MM.1S (cell line): ENCODE results near the gene PRSS56.
A peak's percentile ranks its signal among the peaks of the same experiment; 100 is the strongest.

ENCODE experiments used
- DNase-seq: peaks from one replicate; pipeline ENCODE4 v3.0.0-alpha.2; 2015
- H2AFZ ChIP-seq: fragments of 300-600 bp; sonication (generic); 2 replicates; pipeline ENCODE4 v1.6.0; 2016; ENCODE audit warnings: antibody characterized with exemption, low read length
- H3F3A ChIP-seq: fragments of 300-600 bp; sonication (generic); 2 replicates; pipeline ENCODE4 v1.6.1; 2016; ENCODE audit warnings: mild to moderate bottlenecking, antibody characterized with exemption, low read length, moderate library complexity, mixed read lengths; ENCODE audit not compliant: insufficient read depth
- H3K27ac ChIP-seq: fragments of 300-600 bp; sonication (generic); 2 replicates; pipeline ENCODE4 v1.5.1; 2016; ENCODE audit warnings: mild to moderate bottlenecking, low read length
- H3K27me3 ChIP-seq: fragments of 300-600 bp; sonication (generic); replicated peaks from 2 replicates; pipeline ENCODE4 v1.6.0; 2016; ENCODE audit warnings: low read length; ENCODE audit not compliant: insufficient read depth
- H3K36me3 ChIP-seq: fragments of 300-600 bp; sonication (generic); replicated peaks from 2 replicates; pipeline ENCODE4 v1.6.1; 2016; ENCODE audit warnings: mild to moderate bottlenecking, low read length, mixed read lengths; ENCODE audit not compliant: insufficient read depth
- H3K4me1 ChIP-seq: fragments of 300-600 bp; sonication (generic); 2 replicates; pipeline ENCODE4 v1.6.1; 2016; ENCODE audit warnings: low read length, mixed read lengths
- H3K4me2 ChIP-seq: fragments of 300-600 bp; sonication (generic); 2 replicates; pipeline ENCODE4 v1.6.0; 2016; ENCODE audit warnings: low read depth, low read length
- H3K4me3 ChIP-seq: fragments of 300-600 bp; sonication (generic); 2 replicates; pipeline ENCODE4 v1.5.1; 2016; ENCODE audit warnings: low read length, mixed read lengths
- H3K79me2 ChIP-seq: fragments of 300-600 bp; sonication (generic); 2 replicates; pipeline ENCODE4 v1.6.1; 2016; ENCODE audit warnings: mixed run types, low read length, mixed read lengths
- H3K9ac ChIP-seq: fragments of 300-600 bp; sonication (generic); 2 replicates; pipeline ENCODE4 v1.6.1; 2016; ENCODE audit warnings: low read length, mixed read lengths
- H3K9me2 ChIP-seq: fragments of 300-600 bp; sonication (generic); replicated peaks from 2 replicates; pipeline ENCODE4 v1.6.1; 2016; ENCODE audit warnings: mild to moderate bottlenecking, low read length, mixed read lengths; ENCODE audit not compliant: insufficient read depth
- H3K9me3 ChIP-seq: fragments of 300-600 bp; sonication (generic); replicated peaks from 2 replicates; pipeline ENCODE4 v1.6.1; 2016; ENCODE audit warnings: mild to moderate bottlenecking, low read length, mixed read lengths; ENCODE audit not compliant: insufficient read depth
- H4K20me1 ChIP-seq: fragments of 300-600 bp; sonication (generic); 2 replicates; pipeline ENCODE4 v1.6.1; 2016; ENCODE audit warnings: mild to moderate bottlenecking, low read length, moderate library complexity, mixed read lengths; ENCODE audit not compliant: insufficient read depth
- CTCF ChIP-seq: fragments of 300-600 bp; sonication (generic); IDR thresholded peaks from 2 replicates; pipeline ENCODE4 v1.5.1; 2016; ENCODE audit warnings: antibody characterized with exemption, low read length, mixed read lengths
- EZH2 ChIP-seq: fragments of 300-600 bp; sonication (generic); optimal IDR thresholded peaks from 2 replicates; pipeline ENCODE3; 2017; ENCODE audit warnings: low read depth, mild to moderate bottlenecking, antibody characterized with exemption, low read length, mixed read lengths
- EZH2phosphoT487 ChIP-seq: fragments of 300-600 bp; sonication (generic); IDR thresholded peaks from 2 replicates; pipeline ENCODE4 v1.6.1; 2018; ENCODE audit warnings: antibody characterized with exemption, low read length

PRSS56 gene

GRCh38 chr2:232523402-232523681, 3.2 kb downstream of the PRSS56 start:
- Histone ChIP-seq H3K4me1 (no peaks in the 10 kb centered on the region), H3K4me2 (no peak overlapping the region), H3K27me3 (peaks cover 59% of the 10 kb centered on the region), H3K36me3 (no peaks in the 10 kb centered on the region), H3F3A (no peaks in the 10 kb centered on the region), H4K20me1 (no peaks in the 10 kb centered on the region), H3K9me3 (no peaks in the 10 kb centered on the region), H2AFZ (no peak overlapping the region), H3K9me2 (no peaks in the 10 kb centered on the region), H3K79me2 (no peaks in the 10 kb centered on the region), H3K9ac (no peak overlapping the region), H3K4me3 (no peak overlapping the region), H3K27ac (no peak overlapping the region)
- DNase-seq, result no peak
- TF ChIP-seq EZH2phosphoT487 (no peak), CTCF (no peak), EZH2 (no peak)

DNA sequence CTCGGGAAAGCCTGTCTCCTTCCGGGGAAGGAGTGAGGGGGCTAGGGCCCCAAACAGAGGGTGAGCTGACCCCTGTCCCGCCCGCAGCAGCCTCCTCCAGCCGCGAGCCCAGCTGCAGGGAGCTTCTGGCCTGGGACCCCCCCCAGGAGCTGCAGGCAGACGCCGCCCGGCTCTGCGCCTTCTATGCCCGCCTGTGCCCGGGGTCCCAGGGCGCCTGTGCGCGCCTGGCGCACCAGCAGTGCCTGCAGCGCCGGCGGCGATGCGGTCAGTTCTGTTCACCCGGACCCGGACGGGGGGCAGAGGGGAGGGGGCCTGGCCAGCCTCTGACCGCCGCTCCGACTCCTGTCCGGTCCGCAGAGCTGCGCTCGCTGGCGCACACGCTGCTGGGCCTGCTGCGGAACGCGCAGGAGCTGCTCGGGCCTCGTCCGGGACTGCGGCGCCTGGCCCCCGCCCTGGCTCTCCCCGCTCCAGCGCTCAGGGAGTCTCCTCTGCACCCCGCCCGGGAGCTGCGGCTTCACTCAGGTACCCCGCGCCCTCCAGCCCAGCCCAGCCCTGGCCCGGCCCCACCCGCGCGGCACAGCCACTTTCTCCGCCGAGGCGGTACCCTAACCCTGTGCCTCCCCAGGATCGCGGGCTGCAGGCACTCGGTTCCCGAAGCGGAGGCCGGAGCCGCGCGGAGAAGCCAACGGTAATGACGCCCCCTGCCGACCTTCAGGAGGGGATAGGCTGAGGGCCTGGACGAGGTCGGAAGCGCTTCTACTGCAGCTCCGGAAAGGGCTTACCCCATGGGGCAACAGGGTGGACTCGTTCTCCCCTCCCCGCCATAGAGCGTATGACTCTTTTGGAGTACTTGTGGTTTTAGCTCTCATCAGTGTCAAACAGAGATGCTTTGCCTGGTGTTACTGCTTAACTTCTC, 3.8 kb downstream of the PRSS56 start:
- no peak overlapping the region for H3K4me2 ChIP-seq

GRCh38 chr2:232524771-232525170, 4.6 kb downstream of the PRSS56 start:
- no peaks in the 10 kb centered on the region for H3K9me3 ChIP-seq
- H4K20me1 ChIP-seq, result no peaks in the 10 kb centered on the region
- H2AFZ ChIP-seq, result no peak overlapping the region
- no peaks in the 10 kb centered on the region for H3K4me1 ChIP-seq
- no peak overlapping the region for H3K4me2 ChIP-seq
- DNase-seq, result no peak
- no peaks in the 10 kb centered on the region for H3K79me2 ChIP-seq
- H3K27ac ChIP-seq, result no peak overlapping the region
- no peaks in the 10 kb centered on the region for H3K36me3 ChIP-seq
- no peak overlapping the region for H3K9ac ChIP-seq
- H3F3A ChIP-seq, result no peaks in the 10 kb centered on the region
- H3K27me3 ChIP-seq, result peaks cover 47% of the 10 kb centered on the region
- H3K4me3 ChIP-seq, result no peak overlapping the region
- no peaks in the 10 kb centered on the region for H3K9me2 ChIP-seq
- TF ChIP-seq EZH2 (no peak), CTCF (no peak), EZH2phosphoT487 (no peak)

More for the DNA sequence above, 3.8 kb downstream of the PRSS56 start:
- no peaks in the 10 kb centered on the region for H4K20me1 ChIP-seq
- no peak overlapping the region for H2AFZ ChIP-seq
- peaks cover 54% of the 10 kb centered on the region for H3K27me3 ChIP-seq
- no peaks in the 10 kb centered on the region for H3K9me3 ChIP-seq
- H3K9ac ChIP-seq, result no peak overlapping the region
- DNase-seq, result no peak
- H3K36me3 ChIP-seq, result no peaks in the 10 kb centered on the region
- H3K4me3 ChIP-seq, result no peak overlapping the region
- H3K79me2 ChIP-seq, result no peaks in the 10 kb centered on the region
- no peaks in the 10 kb centered on the region for H3F3A ChIP-seq
- TF ChIP-seq CTCF, result 0 out of 2 replicates have a peak, but pooled peaks have one; percentile 3
- no peak for TF ChIP-seq EZH2
- no peaks in the 10 kb centered on the region for H3K9me2 ChIP-seq
- no peaks in the 10 kb centered on the region for H3K4me1 ChIP-seq
- H3K27ac ChIP-seq, result no peak overlapping the region
